GM12801 (cell line): Measurements from ENCODE around the gene ZNF785.

ENCODE experiments used
- TF ChIP-seq, protein P1 (sequence below): IDR thresholded peaks from one replicate; pipeline ENCODE4 v1.5.1; 2011; ENCODE audit warnings: control low read depth; ENCODE audit not compliant: insufficient read length; ENCODE audit errors: extremely low read depth

ZNF785 gene

DNA sequence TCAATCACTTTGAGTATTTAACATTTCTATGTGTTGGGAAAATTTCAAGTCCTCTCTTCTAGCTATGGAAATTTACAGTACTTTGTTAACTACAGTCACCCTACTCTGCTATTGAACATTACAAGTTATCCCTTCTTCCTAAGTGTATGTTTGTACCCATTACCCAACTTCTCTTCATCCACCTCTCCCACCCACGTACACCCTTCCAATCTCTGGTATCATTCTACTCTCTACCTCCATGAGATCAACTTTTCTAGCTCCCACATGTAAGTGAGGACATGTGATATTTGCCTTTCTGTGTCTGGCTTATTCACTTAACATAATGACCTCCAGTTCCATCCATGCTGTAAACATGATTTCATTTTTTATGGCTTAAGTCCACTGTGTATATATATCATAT, 10.8 kb downstream of the ZNF785 start:
- TF ChIP-seq, protein P1, sequence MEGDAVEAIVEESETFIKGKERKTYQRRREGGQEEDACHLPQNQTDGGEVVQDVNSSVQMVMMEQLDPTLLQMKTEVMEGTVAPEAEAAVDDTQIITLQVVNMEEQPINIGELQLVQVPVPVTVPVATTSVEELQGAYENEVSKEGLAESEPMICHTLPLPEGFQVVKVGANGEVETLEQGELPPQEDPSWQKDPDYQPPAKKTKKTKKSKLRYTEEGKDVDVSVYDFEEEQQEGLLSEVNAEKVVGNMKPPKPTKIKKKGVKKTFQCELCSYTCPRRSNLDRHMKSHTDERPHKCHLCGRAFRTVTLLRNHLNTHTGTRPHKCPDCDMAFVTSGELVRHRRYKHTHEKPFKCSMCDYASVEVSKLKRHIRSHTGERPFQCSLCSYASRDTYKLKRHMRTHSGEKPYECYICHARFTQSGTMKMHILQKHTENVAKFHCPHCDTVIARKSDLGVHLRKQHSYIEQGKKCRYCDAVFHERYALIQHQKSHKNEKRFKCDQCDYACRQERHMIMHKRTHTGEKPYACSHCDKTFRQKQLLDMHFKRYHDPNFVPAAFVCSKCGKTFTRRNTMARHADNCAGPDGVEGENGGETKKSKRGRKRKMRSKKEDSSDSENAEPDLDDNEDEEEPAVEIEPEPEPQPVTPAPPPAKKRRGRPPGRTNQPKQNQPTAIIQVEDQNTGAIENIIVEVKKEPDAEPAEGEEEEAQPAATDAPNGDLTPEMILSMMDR, result no peak

DNA sequence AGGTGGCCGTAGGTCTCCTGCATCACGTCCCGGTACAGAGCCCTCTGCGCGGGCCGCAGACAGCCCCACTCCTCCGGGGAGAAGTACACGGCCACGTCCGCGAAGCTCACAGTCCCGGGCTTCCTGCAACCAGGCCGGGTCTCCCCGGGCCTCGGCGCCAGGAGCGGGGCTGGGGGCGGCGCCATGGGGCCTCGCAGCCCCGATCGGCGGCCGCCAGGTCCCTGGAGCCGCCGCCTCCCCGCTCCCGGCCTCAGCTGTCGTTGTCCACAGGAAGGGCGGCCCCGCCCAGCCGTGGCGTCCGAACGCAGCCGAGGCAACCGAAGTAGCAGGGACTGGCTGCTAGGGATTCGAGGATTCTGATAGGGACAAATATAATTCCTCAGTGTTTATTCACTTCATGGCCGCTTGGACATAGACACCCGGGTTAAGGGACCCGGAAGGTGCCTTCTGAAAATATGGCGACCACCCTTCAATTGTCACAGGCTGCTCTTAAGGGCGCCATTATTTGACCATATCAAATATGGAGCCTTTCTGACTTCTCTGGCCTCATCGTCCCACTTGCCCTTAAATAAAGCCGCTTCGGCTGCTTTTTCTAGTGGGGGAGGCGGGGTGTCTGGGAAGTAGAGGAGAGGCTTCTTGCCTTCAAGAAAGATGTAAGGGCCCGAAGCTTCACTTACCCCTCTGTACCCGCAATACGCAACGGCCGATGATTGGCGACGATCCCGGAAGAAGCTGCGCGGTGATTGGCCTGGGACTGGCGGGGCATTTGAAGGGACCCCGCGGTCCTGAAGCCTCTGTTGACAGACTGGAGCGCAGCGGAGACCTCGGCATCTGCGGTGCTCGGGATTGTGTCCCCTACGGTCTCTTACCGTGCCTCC, 13.8 kb downstream of the ZNF785 start, which contains the start of gene ZNF688:
Gene ZNF688 (minus strand): TSS at position 270 of the 878 bp plus-strand sequence. CDS start 85 bp downstream, at position 185.
- TF ChIP-seq, protein P1, result no peak

DNA sequence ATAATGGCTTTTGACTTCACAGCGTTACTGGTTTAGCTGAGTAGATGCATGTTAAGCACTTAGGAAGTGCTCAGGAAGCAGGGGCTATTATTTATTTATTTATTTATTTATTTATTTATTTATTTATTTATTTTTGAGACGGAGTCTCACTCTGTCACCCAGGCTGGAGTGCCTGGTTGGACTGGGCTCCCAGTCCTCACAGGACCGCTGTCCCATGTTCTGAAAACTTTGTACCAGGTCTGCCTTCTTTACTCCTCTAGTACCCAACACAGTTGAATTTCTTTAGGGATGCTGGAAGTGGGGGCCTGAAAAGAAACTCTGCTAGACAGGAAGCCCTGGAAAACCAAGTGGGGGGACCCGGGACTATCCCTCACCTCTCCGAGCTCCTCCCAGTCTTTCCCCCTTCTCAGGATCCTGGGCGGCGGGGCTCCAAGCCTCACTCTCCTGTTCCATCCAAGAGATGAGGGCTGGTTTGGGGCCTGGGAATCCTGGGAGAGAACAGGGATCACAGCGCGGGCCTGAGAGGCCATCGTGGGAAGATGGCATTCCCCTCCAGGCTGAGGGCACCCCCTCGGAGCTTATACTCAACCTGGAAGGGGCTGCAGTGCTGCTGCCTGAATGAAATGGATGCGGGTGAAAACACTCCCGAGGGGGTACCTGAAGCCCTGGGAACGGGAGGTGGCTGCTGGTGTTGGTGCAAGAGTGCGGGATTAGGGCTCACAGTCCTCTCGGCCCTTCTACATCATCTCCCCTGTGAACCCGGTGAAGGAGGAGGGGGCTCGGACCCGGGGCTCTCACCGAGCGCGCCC, 14.7 kb downstream of the ZNF785 start:
- TF ChIP-seq, protein P1, result no peak

DNA sequence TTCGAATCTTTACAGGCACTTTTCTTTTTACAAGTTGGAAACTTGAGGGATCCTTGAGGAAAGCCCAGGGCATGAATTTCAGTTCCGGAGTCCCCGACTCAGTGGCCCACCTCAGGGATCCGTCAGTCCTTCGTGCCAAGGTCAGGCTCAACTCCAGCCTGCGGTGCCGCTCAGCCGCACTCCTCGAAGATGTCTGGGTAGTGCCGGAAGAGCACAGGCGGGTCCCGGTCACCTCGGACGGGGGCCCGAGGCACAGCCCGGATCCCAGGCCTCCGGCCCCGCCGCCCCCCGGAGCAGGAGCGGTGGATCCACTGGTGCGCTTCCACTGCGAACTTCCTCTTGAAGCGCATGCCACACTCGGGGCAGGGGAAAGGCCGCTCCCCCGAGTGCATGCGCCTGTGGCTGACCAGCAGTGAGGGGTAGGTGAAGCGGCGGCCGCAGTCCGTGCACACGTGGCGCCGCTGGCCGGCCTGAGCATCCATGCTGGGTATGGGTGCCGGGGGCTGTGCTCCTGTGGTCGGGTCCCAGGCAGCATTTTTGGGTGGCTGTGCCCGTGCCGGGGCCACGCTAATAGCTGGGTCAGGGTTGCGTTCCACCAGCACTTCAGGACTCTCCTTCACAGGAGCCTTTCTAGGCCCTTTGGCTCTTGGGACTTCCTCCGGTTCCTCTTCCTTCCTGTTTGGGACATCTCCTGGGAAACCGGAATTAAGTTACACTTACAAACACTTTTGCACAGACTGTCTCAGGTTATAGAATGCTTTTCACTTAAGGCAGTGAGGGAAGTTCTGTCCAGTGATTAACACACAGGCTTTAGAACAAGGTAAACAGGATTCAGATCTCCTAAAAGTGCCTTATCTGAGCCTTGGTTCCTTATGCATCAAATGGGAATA, 15.5 kb downstream of the ZNF785 start:
- TF ChIP-seq, protein P1, result no peak

DNA sequence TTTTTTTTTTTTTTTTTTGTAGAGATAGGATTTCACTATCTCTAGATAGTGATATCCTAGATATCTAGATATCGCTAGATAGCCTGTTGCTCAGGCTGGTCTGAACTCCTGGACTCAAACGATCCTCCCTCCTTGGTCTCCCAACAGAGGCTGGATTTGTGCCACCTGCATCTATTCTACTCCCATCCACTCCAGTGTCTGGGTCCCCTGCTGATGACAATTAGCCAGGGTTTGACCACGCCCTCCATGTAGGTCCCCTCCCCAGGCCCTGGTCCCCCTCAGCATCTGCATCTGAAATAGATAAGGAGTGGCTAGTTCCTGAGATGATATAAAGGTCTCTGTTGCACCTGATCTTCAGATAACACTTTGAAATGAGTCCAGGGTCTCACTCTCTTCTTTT, 16.2 kb downstream of the ZNF785 start:
- TF ChIP-seq, protein P1, result no peak

DNA sequence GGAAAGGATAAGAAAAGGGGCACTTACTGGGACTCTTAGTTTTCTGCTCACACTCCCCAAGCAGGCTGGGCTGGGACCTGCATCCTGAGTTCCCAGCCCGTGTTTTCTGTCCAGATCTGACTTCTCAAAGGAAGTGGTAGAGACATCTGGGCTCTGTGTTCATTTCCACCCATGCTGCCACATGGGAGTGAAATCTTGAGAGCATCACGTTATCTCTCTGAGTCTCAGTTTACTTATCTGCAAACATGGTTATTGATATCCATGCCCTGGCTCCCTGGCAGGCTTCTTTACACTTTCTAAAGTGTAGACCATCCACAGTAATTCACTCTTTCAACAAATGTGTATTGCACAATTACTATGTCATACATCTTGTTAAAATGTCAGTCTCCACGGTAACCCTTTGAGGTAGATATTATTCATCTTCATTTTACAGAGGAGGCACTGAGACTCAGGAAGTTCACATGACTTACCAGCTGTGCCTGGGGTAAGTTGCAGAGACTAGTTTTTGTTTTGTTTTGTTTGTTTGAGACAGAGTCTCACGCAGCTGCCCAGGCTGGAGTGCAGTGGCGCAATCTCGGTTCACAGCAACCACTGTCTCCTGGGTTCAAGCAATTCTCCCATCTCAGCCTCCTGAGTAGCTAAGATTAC, 17.4 kb downstream of the ZNF785 start:
- TF ChIP-seq, protein P1, result no peak
